Hippocampal formation (tissue), 2 donors: ENCODE measurements around the gene TPPP2.

Experiments used
- DNase-seq, 2 donors: peaks; one replicate each; lab custom pipeline; 2025; lab: John Stamatoyannopoulos, UW

TPPP2 gene

DNA sequence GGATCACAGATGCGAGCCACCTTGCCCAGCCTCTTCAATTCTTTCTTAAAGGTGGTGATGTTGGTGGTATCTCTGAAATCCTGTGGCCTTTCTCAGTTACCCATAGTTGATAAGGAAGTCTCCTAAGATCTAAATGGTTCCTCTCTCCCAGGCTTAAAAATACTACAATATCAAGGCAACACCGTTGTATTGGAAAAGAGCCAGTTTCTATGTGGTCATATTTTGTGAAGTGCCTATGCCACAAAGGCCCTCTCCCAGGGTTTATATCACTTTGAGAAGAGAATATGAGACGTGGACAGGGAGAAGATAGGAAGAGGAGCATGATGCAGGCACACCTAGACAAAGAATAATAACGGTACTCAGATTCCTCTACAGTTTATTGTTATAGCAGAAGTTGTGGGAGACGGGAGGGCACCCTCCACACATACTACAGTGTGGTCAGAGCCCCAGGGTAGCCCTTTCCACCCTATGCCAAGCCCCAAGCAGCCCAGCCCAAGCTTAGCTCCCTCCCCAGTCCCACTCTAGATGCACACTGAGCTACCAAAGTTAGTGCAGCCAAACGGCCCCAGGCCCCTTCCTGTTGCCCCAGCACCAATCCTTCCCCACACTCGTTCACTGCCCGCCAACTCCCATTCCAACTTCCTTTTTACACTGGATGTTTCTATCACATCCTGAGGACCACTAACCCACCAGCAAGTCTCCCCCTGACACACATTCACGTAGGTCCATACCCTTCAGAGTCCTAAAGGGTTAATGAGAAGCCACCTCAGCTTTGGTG is 13.4 kb upstream of the TPPP2 start:
- DNase-seq: no peak

GRCh38 chr14:21017528-21018245 is 12.3 kb upstream of the TPPP2 start:
- DNase-seq: no peak

- no peak for DNase-seq
These were observed 11.7 kb upstream of the TPPP2 start for GRCh38 chr14:21018286-21018685.

DNA sequence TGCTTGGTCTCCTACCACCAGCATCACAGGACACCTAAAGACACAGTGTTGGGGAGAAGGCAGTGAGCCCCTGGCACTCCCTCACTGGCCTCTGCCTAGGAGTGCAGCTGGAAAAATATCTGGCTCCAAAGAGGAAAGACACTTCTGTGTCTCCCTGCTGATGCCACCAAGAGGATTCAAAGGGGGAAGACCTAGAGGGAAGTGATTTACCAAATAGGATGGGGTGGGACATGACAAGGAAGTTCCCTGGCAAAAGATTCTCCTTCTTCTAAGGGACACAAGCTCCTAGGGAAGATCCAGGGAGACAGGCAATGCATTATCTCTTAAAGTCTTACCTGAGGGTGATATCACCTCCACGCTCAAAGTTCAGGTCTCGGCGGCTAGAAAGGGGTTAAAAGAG is 11.2 kb upstream of the TPPP2 start:
- no peak for DNase-seq

- DNase-seq: no peak
These were observed 10.7 kb upstream of the TPPP2 start for GRCh38 chr14:21019366-21019765.

- no peak for DNase-seq
These were observed 9.0 kb upstream of the TPPP2 start for GRCh38 chr14:21020977-21021545.

DNA sequence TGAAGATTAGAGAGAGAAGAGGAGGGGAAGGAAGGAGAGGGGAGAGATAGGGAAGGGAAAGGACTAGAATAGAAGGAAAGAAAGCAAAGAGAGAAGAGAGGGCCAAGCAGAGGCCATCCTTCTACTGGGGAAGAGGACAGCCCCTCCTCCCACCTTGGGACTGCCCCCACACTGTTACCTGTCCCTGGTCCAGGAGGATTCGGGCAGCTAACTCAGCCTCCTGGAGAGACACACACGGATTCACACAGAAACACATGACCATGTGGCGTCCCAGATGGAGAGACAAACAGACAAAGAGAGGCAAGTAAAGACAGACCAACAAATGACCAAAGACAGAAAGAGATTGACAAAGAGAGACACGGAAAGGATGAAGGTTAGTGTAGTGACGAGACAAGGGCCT is 7.3 kb upstream of the TPPP2 start:
- no peak for DNase-seq

GRCh38 chr14:21023174-21023573 is 6.8 kb upstream of the TPPP2 start:
- peak in 1 of 2 donors; percentile 14 for DNase-seq

GRCh38 chr14:21023817-21024584 is 6.0 kb upstream of the TPPP2 start:
- no peak for DNase-seq

- peak; percentile 69 to 87 for DNase-seq
These were observed 5.2 kb upstream of the TPPP2 start, which contains the start of gene NDRG2 for GRCh38 chr14:21024585-21025370. Gene NDRG2, minus strand, starts transcription at chr14:21025061. Its CDS starts 1,746 bp downstream, at chr14:21023315.

GRCh38 chr14:21025371-21026273 is 4.4 kb upstream of the TPPP2 start:
- peak; percentile 83 to 88 for DNase-seq

DNA sequence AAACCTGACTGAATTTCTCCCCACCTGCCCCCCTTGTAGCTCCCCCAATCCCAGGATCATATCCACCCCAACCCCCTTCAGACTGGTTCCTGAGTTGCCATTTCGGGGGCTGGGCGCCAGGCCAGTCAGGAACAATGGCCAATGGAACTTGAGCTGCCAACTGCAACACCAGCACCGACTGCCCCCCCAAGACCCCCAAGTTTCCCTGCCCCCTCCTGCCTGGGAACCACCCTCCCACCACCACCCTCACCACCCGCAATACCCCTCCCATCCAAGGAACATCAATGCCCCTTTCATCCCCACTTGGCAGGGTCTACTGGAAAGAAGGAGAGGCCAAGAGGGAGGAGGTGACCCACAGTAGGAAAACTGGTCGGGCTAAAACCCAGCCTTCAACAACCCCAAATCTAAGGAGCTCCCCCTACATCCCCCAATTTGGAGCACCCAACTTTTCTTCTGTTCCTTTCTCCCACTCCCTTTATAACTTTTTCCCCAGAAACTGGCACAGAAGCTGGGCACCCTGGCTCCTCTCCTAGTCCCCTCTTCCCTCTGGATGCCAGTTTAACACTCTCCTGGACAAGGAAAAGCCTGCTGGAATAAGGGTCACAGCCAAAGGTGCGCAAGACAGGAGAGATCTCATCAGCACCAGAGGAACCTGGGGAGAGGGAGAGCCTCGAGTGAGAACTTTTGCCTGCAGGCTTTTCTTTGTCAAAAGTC is 3.6 kb upstream of the TPPP2 start:
- peak; percentile 88 to 93 for DNase-seq

DNA sequence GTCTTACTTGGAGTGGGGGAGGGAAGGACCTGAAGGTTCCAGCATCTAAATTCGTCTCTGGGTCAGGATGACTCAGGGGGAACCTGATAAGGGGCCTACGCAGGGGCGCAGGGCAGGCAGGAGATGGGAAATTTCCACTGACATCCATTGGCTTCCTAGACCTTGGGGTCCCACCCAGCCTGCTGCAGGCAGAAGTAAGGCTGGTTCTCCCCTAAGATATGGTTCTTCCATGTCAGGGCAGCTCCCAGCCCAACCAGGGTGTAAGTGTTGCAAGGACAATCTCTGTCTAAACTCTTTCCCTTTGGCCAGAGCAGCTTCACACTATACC is 3.1 kb upstream of the TPPP2 start:
- DNase-seq: no peak

- no peak for DNase-seq
These were observed 514 bp downstream of the TPPP2 start for GRCh38 chr14:21030531-21030930.

DNA sequence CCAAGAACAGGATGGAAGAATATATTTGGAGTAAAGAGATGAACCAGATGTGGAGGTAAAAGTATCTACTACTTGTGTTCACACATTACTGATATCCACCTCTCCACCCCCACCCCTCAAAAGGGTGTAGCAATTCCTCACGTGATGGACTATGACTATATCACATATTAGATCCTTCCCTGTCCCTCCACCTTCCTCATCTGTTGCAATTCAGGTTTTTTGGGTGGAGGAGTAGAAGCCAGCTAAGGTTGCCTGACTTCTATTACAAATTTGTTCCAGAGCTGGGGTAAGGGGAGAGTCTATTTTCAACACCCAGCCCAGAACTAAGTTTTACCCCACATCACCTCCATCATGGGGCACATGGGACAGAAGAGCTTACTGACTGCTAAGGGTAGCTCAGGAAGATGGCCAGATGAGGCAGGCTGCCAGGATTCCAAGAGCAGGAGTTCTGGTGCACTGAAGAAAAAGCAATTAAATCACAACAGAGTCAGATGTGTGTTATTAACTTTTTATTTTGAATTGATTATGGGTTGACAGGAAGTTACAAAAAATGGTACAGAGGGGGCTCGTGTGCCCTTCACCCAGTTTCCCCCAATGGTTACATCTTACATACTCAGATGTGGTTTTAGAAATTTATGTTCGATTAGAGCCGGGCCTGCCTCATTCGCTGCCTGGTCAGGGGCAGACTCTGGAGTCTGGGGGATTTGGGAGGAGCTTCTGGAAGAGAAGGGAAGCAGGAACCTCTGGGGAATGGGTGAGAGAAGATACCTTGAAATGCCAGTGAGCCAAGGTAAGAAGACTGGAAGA is 2.5 kb downstream of the TPPP2 start:
- no peak for DNase-seq

DNA sequence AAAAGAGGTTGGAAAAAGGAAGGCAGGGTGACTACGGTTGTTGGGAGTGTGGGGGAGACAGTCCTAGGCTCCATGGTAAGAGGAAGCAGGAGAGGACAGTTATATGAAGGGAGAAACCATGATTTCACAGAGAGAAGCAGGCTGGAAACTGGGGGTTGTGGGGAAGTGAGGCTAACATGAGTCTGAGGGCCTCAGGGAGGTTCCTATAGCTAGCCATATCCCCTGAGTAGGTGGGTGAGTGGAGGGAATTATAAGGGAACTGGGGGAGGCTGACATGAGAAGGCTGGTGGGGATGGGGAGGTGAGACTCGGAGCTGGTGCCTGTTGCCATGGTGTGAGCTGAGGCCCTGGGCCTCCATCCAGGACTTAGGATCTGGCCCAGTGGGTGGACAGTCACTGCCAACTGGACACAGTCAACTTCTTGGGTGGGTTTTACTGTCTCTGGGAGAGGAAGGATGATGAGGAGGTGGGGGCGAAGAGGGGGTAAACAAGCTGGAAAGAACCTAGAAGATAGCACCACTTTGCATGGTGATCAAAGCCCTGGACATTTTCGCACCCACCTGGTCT is 3.2 kb downstream of the TPPP2 start:
- no peak for DNase-seq

DNA sequence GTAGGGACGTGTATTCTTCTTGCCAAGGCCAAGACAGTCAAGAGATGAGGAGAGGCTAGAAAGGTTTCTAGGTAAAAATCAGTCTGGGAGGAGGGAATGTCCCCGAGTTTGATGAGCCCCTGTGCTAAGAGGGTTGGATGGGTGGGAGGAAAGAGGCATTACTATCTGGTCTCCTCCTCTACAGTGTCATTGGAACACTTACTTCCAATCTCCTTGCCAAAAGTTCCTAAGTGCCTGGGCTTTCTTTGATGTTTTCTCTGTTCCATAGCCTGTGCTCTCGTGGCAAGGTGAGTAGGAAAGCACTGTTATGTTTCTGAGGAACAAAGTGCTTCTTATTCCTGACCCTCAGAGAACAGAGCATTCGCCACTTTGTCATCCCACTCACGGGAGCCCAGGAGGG is 4.7 kb downstream of the TPPP2 start, which contains the start of gene RNASE13:
Gene RNASE13 (minus strand): TSS at position 101 of the 400 bp plus-strand sequence. CDS start 519 bp downstream, outside the sequence.
- DNase-seq: no peak

GRCh38 chr14:21036751-21037150 is 6.7 kb downstream of the TPPP2 start:
- no peak for DNase-seq
